Measurements from ENCODE around the gene ZEB1.

DNA sequence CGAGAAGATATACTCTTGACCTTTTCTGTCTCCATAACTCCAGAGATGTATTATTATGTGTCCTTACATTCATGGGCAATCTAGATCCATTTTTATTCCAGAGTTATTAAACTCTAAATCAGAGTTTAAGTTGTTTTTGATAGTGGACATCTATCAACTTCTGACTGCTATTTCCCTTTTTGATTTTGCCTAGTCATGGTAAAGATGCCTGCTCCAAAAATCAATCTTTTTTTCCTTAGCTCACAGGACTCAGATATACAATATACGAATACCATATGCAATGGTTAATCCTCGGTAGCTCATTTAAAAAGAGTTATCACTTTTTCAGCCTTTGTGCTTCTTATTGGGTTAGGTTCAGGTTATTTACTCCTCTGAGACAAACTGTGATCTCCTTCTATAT lies 15.8 kb upstream of the ZEB1 start:
- TF ChIP-seq, protein P1, sequence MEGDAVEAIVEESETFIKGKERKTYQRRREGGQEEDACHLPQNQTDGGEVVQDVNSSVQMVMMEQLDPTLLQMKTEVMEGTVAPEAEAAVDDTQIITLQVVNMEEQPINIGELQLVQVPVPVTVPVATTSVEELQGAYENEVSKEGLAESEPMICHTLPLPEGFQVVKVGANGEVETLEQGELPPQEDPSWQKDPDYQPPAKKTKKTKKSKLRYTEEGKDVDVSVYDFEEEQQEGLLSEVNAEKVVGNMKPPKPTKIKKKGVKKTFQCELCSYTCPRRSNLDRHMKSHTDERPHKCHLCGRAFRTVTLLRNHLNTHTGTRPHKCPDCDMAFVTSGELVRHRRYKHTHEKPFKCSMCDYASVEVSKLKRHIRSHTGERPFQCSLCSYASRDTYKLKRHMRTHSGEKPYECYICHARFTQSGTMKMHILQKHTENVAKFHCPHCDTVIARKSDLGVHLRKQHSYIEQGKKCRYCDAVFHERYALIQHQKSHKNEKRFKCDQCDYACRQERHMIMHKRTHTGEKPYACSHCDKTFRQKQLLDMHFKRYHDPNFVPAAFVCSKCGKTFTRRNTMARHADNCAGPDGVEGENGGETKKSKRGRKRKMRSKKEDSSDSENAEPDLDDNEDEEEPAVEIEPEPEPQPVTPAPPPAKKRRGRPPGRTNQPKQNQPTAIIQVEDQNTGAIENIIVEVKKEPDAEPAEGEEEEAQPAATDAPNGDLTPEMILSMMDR (IDR thresholded peaks at IDR 0.05; ENCODE audit: low read length) = no peak
- no peak for TF ChIP-seq EZH2 (optimal IDR thresholded peaks at IDR 0.05; ENCODE audit: low read depth, low read length)
- no peak for TF ChIP-seq EZH2phosphoT487 (IDR thresholded peaks at IDR 0.05; ENCODE audit: low read length)
